Brain microvascular endothelial cell (primary cell): ENCODE data around the gene EFNA4.

Experiments used
- DNase-seq: peaks from one replicate; pipeline ENCODE4 v3.0.0-alpha.2; 2020
- H3K27ac ChIP-seq: fragments of 250-450 bp; sonication (Bioruptor Pico); 2 replicates; pipeline ENCODE4 v1.5.1; 2020; ENCODE audit warnings: mild to moderate bottlenecking, moderate library complexity
- H3K27me3 ChIP-seq: fragments of 250-450 bp; sonication (Bioruptor Pico); replicated peaks from 2 replicates; pipeline ENCODE4 v1.5.1; 2020; ENCODE audit warnings: mild to moderate bottlenecking
- H3K36me3 ChIP-seq: fragments of 250-450 bp; sonication (Bioruptor Pico); replicated peaks from 2 replicates; pipeline ENCODE4 v1.5.1; 2020; ENCODE audit warnings: mild to moderate bottlenecking
- H3K4me3 ChIP-seq: 2 replicates; pipeline ENCODE4 v1.5.1; 2011; ENCODE audit warnings: low read depth, mild to moderate bottlenecking, control low read depth, low read length, moderate library complexity
- in situ Hi-C: cut with HindIII; loops from 2 replicates; pipeline ENCODE4 v1.10.0; 2017; ENCODE audit warnings: low sequenced_read_pairs, low pct_ligation_motif_present
- TF ChIP-seq, protein P1 (sequence below): IDR thresholded peaks from 2 replicates; pipeline ENCODE4 v1.5.1; 2011; ENCODE audit warnings: low read depth, mild to moderate bottlenecking, moderate library complexity, low read length, control low read depth, inconsistent platforms; ENCODE audit errors: missing control alignments

EFNA4 gene

DNA sequence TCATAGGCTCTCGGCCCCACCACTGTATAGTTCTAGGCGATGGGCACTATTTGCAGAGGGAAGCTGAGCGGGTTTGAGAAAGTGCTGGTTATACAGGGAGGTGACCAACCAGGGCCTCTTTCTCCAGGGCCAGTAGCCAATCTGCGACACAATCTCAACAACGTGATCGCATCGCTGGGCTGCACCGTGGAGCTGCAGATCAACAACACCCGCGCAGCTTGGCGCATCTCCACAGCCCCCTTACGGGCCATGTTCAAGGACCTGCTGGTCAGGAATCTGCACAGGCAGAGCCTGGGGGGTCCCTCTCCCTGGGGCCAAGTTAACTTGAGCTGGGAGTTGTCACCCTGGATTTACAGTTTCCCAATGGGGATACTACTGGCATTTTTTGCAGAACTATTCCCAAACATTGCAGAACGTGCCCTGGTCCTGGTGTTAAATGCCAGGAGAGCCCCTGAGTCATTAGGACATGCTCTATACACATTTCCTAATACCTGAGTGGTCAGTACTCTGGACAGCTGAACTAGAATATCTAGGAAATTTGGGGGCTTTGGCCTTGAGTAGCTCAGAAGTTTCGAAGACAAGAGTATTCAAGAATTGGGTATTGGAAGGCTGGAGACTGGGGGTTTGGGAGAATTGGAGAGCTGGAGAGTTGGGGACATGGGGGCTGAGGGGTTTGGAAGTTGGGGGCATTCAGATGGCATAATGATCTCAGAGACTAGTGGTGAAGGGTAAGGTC is 23.0 kb upstream of the EFNA4 start:
- H3K4me3 ChIP-seq, result no peak overlapping the region
- H3K27ac ChIP-seq, result no peak overlapping the region
- no peak for DNase-seq
- in situ Hi-C loops, result no loop called here
- no peaks in the 10 kb centered on the region for H3K36me3 ChIP-seq
- TF ChIP-seq, protein P1, sequence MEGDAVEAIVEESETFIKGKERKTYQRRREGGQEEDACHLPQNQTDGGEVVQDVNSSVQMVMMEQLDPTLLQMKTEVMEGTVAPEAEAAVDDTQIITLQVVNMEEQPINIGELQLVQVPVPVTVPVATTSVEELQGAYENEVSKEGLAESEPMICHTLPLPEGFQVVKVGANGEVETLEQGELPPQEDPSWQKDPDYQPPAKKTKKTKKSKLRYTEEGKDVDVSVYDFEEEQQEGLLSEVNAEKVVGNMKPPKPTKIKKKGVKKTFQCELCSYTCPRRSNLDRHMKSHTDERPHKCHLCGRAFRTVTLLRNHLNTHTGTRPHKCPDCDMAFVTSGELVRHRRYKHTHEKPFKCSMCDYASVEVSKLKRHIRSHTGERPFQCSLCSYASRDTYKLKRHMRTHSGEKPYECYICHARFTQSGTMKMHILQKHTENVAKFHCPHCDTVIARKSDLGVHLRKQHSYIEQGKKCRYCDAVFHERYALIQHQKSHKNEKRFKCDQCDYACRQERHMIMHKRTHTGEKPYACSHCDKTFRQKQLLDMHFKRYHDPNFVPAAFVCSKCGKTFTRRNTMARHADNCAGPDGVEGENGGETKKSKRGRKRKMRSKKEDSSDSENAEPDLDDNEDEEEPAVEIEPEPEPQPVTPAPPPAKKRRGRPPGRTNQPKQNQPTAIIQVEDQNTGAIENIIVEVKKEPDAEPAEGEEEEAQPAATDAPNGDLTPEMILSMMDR, result no peak
- H3K27me3 ChIP-seq, result peaks cover 3% of the 10 kb centered on the region

DNA sequence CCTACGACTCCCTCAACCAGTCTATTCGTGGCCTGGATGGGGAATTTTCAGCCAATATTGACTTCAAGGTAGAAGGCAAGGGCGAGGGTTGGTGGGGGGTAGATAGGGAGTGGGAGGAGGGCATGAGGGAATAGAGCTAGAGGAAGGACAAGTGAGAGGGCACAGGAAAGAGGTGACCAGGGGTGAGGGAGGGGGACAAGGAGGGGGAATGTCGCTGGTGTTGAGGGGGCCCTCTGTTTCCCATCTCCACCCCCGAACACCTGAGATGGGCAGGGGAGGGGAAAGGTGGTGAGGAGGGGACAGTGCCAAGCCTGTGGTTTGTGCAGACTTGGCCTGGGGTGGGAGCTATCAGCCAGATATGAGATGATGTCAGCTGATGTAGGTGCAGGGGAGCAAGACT is 20.8 kb upstream of the EFNA4 start:
- in situ Hi-C loops, result no loop called here
- no peak overlapping the region for H3K4me3 ChIP-seq
- H3K27ac ChIP-seq, result no peak overlapping the region

DNA sequence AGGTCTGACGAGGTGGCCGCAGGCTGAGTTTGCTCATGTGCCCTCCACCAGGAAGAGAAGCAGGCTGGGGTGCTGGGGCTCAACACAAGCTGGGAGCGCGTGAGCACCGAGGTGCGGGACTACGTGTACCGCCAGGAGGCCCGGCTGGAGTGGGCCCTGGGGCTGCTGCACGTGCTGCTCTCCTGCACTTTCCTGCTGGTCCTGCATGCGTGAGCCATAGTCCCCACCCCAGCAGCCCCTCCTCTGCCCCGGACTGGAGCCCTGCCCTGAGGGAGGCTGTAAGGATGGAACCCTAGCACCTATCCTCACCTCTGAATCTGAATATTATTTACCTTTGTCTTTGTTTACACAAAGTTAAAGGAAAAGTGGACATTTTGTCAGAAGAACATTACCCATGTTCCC is 20.2 kb upstream of the EFNA4 start:
- TF ChIP-seq, protein P1, result no peak
- no peak overlapping the region for H3K27ac ChIP-seq
- H3K27me3 ChIP-seq, result peaks cover 2% of the 10 kb centered on the region
- no peak overlapping the region for H3K4me3 ChIP-seq
- no peak for DNase-seq
- in situ Hi-C loops, result no loop called here
- H3K36me3 ChIP-seq, result no peaks in the 10 kb centered on the region

More for the DNA sequence above, 20.8 kb upstream of the EFNA4 start:
- Histone ChIP-seq H3K27me3 (peaks cover 3% of the 10 kb centered on the region), H3K36me3 (no peaks in the 10 kb centered on the region)
- DNase-seq, result no peak
- TF ChIP-seq, protein P1, result no peak

DNA sequence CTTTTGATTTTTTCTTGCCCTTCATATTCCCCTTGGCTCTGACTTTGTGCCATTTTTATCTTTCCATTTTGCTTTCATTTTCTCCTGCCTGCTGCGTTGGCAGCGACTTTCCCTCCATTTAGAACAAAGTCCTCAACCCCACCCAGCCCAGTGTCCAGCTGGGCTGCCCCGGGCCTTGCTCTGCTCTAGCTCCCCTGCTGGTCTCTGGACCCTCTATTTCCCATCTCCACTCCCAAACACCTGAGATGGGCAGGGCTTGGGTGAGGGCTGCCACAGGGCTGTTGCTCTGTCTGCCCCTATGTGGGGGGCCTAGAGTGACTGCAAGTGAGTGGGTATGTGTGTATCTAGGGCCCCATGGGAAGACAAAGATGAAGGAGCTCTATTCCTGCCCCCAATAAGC is 19.7 kb upstream of the EFNA4 start:
- TF ChIP-seq, protein P1, result no peak
- in situ Hi-C loops, result no loop called here
- Histone ChIP-seq H3K27ac (no peak overlapping the region), H3K4me3 (no peak overlapping the region), H3K27me3 (no peaks in the 10 kb centered on the region), H3K36me3 (no peaks in the 10 kb centered on the region)
- DNase-seq, result no peak

DNA sequence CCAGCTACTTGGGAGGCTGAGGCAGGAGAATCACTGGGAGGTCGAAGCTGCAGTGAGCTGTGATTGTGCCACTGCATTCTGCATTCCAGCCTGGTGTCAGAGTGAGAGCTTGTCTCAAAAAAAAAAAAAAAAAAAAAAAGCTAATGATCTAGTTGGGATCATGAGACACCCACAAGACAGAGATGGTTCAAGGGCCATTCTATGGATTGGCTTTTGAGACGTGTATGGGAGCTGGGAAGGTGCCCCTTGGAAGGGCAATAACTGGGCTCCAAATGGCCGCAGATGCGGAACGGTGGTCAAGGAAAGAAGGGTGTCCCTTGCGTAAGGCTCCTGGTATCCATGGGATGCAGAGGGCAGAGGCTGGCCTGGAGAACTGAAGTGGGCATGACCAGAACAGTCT is 19.2 kb upstream of the EFNA4 start:
- no peaks in the 10 kb centered on the region for H3K27me3 ChIP-seq
- no peak overlapping the region for H3K27ac ChIP-seq
- DNase-seq, result no peak
- in situ Hi-C loops, result no loop called here
- no peaks in the 10 kb centered on the region for H3K36me3 ChIP-seq
- TF ChIP-seq, protein P1, result no peak
- H3K4me3 ChIP-seq, result no peak overlapping the region
